Right atrium auricular region (tissue), 2 donors: ENCODE measurements around the gene FAF1. TPM values are rescaled to one million over a fixed set of nuclear protein-coding genes. Genes with fewer than 3 reads are reported as not detected.
"Not testable (repeated sequence)": the region's sequence is repeated elsewhere in the genome, so short reads cannot be mapped to it uniquely, and the experiment has no call there.

Experiments used
- DNase-seq: peaks from one replicate; pipeline ENCODE4 v3.0.0-alpha.2; 2019; ENCODE audit warnings: low spot score
- H3K27ac ChIP-seq, 2 donors: fragments of 200-600 bp; sonication (generic); 1 replicate in 1 of 2; 2 replicates in 1 of 2; pipeline ENCODE4 v1.5.1; 2016 to 2019
- H3K27me3 ChIP-seq, 2 donors: fragments of 200-600 bp; sonication (generic); one replicate each; pipeline versions ENCODE4 v1.5.1 to v1.6.0; 2017 to 2019
- H3K36me3 ChIP-seq: fragments of 200-600 bp; sonication (generic); one replicate; pipeline ENCODE4 v1.5.1; 2016
- H3K4me1 ChIP-seq, 2 donors: fragments of 200-600 bp; sonication (generic); one replicate each; pipeline versions ENCODE4 v1.5.1 to v1.6.0; 2017 to 2019
- H3K4me3 ChIP-seq, 2 donors: fragments of 200-600 bp; sonication (generic); 1 replicate in 1 of 2; 2 replicates in 1 of 2; pipeline ENCODE4 v1.5.1; 2017 to 2019; ENCODE audit warnings: mild to moderate bottlenecking in 1 of 2, moderate library complexity in 1 of 2
- H3K9me3 ChIP-seq, 2 donors: fragments of 200-600 bp; sonication (generic); one replicate each; pipeline ENCODE4 v1.5.1; 2019
- CTCF ChIP-seq, 2 donors: fragments of 200-600 bp; sonication (generic); IDR thresholded peaks; one replicate each; pipeline ENCODE4 v1.5.1; 2019; ENCODE audit warnings: antibody characterized with exemption in 2 of 2
- total RNA-seq, 2 donors: library from RNA; depleted of rRNA; stranded (reverse); fragments of >200 nt; gene quantifications; one replicate each; pipeline ENCODE4 v1.1.0, GENCODE V29; 2016

Gene FAF1
- total RNA-seq, 2 donors from 2014 or later: 36.1 to 68.8 TPM

GRCh38 chr1:50902419-50902818, 57.6 kb downstream of the FAF1 start:
- no peaks in the 10 kb centered on the region for H3K4me1 ChIP-seq
- no peak overlapping the region for H3K27ac ChIP-seq
- H3K4me3 ChIP-seq: no peak overlapping the region
- H3K9me3 ChIP-seq: peaks cover 0 to 4% of the 10 kb centered on the region in 2 donors
- DNase-seq: no peak
- no peak for TF ChIP-seq CTCF (IDR thresholded peaks at IDR 0.05)
- H3K27me3 ChIP-seq: no peaks in the 10 kb centered on the region
- no peaks in the 10 kb centered on the region for H3K36me3 ChIP-seq

- no peaks in the 10 kb centered on the region for H3K36me3 ChIP-seq
- H3K27me3 ChIP-seq: no peaks in the 10 kb centered on the region
- H3K4me3 ChIP-seq: no peak overlapping the region
- H3K9me3 ChIP-seq: peaks cover 0 to 4% of the 10 kb centered on the region in 2 donors
- no peak for TF ChIP-seq CTCF (IDR thresholded peaks at IDR 0.05)
- no peaks in the 10 kb centered on the region for H3K4me1 ChIP-seq
- no peak for DNase-seq
- no peak overlapping the region for H3K27ac ChIP-seq
Measured at GRCh38 chr1:50901872-50902271, 58.2 kb downstream of the FAF1 start.

GRCh38 chr1:50898773-50899172, 61.3 kb downstream of the FAF1 start:
- H3K4me1 ChIP-seq: no peaks in the 10 kb centered on the region
- no peak overlapping the region for H3K27ac ChIP-seq
- H3K9me3 ChIP-seq: no peaks in the 10 kb centered on the region
- no peak overlapping the region for H3K4me3 ChIP-seq
- no peak for TF ChIP-seq CTCF (IDR thresholded peaks at IDR 0.05)
- H3K36me3 ChIP-seq: no peaks in the 10 kb centered on the region
- no peaks in the 10 kb centered on the region for H3K27me3 ChIP-seq
- DNase-seq: no peak

GRCh38 chr1:50894340-50894739, 65.7 kb downstream of the FAF1 start:
- no peak overlapping the region for H3K27ac ChIP-seq
- DNase-seq: no peak
- H3K4me1 ChIP-seq: no peaks in the 10 kb centered on the region
- H3K4me3 ChIP-seq: no peak overlapping the region
- H3K9me3 ChIP-seq: no peaks in the 10 kb centered on the region
- H3K36me3 ChIP-seq: no peaks in the 10 kb centered on the region
- H3K27me3 ChIP-seq: no peaks in the 10 kb centered on the region
- TF ChIP-seq CTCF (IDR thresholded peaks at IDR 0.05): no peak

GRCh38 chr1:50893466-50893865, 66.6 kb downstream of the FAF1 start:
- H3K9me3 ChIP-seq: no peaks in the 10 kb centered on the region
- H3K4me1 ChIP-seq: no peaks in the 10 kb centered on the region
- no peak for TF ChIP-seq CTCF (IDR thresholded peaks at IDR 0.05)
- H3K27me3 ChIP-seq: no peaks in the 10 kb centered on the region
- no peak overlapping the region for H3K4me3 ChIP-seq
- no peaks in the 10 kb centered on the region for H3K36me3 ChIP-seq
- no peak for DNase-seq
- no peak overlapping the region for H3K27ac ChIP-seq

- not testable (repeated sequence) for DNase-seq, H3K9me3 ChIP-seq, H3K4me1 ChIP-seq, H3K27me3 ChIP-seq, H3K27ac ChIP-seq, H3K36me3 ChIP-seq, H3K4me3 ChIP-seq
Measured at GRCh38 chr1:50887555-50887954, 72.5 kb downstream of the FAF1 start.
